ENCODE data around the gene GGPS1.

DNA sequence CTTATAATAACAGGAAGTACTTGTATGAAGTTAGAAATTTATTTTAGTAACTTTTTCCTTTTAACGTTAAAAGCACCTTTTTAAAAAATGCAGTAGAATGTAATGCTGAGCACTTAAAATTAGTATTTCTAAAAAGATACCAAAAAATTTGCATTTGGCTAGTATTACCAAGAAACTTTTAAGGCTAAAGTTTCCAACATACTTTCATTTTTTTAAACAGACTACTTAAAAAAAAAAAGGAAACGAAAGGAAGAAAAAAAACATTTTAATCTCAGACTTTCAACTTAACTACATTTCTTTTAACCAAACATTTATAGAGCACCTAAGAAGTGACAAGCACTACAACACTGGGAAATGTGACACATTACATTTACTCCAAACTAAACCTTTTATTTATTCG is 3.2 kb upstream of the GGPS1 start:
- TF ChIP-seq POLR2A (IDR thresholded peaks at IDR 0.05; ENCODE audit: low read length) (no peak), GATA1 (IDR thresholded peaks at IDR 0.05; ENCODE audit: low read depth, low read length) (no peak)
